HCT116 (cell line): ENCODE measurements around the gene AKAP5. TPM values are rescaled to one million over a fixed set of nuclear protein-coding genes. Genes with fewer than 3 reads are reported as not detected.

Source experiments
- ATAC-seq: fragments of 200-7000 bp; cut with Tn5 transposase; 2 replicates; pipeline ENCODE4 v1.9.1; 2020; ENCODE audit warnings: mild to moderate bottlenecking, moderate library complexity
- BruUV-seq: library from RNA; stranded (reverse); fragments of 400-500 nt; replicated peaks from 2 replicates; lab custom pipeline; 2021; lab: Mats Ljungman, UMichigan
- CTCF ChIA-PET: fragments of 300-600 bp; sonication (Branson Sonifier 250); formaldehyde crosslinking; loops from one replicate; lab custom pipeline; 2021; ENCODE audit warnings: antibody characterized with exemption; lab: Charles Lee
- POLR2A ChIA-PET: fragments of 300-600, 350-600 bp; sonication (Branson Sonifier 250); formaldehyde crosslinking; loops from one replicate; lab custom pipeline; 2021; ENCODE audit warnings: antibody characterized with exemption; lab: Charles Lee
- RAD21 ChIA-PET, 2 experiments: fragments of 300-600 bp; sonication (Branson Sonifier 250); formaldehyde crosslinking; loops; one replicate each; lab custom pipeline; 2023; ENCODE audit warnings: low total read pairs in 2 of 2; ENCODE audit not compliant: uncharacterized antibody in 2 of 2, unreplicated experiment in 2 of 2, low non-redundant PET in 1 of 2; lab: Charles Lee
- DNase-seq: peaks from one replicate; pipeline ENCODE4 v3.0.0-alpha.2; 2010; ENCODE audit warnings: low read depth, low spot score
- H2AFZ ChIP-seq: fragments of 200-600 bp; shearing (Covaris generic), sonication (generic); 2 replicates; pipeline ENCODE4 v1.6.1; 2017; ENCODE audit warnings: low read depth, mixed run types, mixed read lengths, antibody characterized with exemption, low read length; ENCODE audit not compliant: poor library complexity, severe bottlenecking
- H3K27ac ChIP-seq: 2 replicates; pipeline ENCODE4 v1.5.1; 2012; ENCODE audit warnings: low read depth, low read length
- H3K27me3 ChIP-seq: fragments of 200-600 bp; sonication (generic); 2 replicates; pipeline ENCODE4 v1.6.1; 2016; ENCODE audit warnings: mixed run types, low read length, mixed read lengths; ENCODE audit not compliant: insufficient read depth
- H3K36me3 ChIP-seq, 2 experiments: fragments of 200-500 bp in 1 of 2; fragments of 200-600 bp in 1 of 2; sonication (Bioruptor generic) in 1 of 2; sonication (generic) in 1 of 2; 2 replicates each; pipeline versions ENCODE4 v1.5.1 to v1.6.1; 2014 to 2016; ENCODE audit warnings: low read length in 2 of 2, inconsistent platforms in 1 of 2, mixed read lengths in 1 of 2, mixed run types in 1 of 2; ENCODE audit not compliant: insufficient read depth in 2 of 2, control insufficient read depth in 1 of 2
- H3K4me1 ChIP-seq, 2 experiments: fragments of 200-600 bp in 1 of 2; sonication (generic) in 1 of 2; 2 replicates each; pipeline versions ENCODE4 v1.5.1 to v1.6.1; 2012 to 2017; ENCODE audit warnings: low read length in 2 of 2, inconsistent platforms in 1 of 2, mild to moderate bottlenecking in 1 of 2, mixed read lengths in 1 of 2, mixed run types in 1 of 2, moderate library complexity in 1 of 2; ENCODE audit not compliant: insufficient read depth in 2 of 2, control insufficient read depth in 1 of 2
- H3K4me2 ChIP-seq: fragments of 200-600 bp; sonication (generic); 2 replicates; pipeline ENCODE4 v1.6.1; 2017; ENCODE audit warnings: mixed run types, low read length, mixed read lengths
- H3K4me3 ChIP-seq, 2 experiments: fragments of 200-600 bp in 1 of 2; sonication (generic) in 1 of 2; replicated peaks in 1 of 2; 2 replicates each; pipeline ENCODE4 v1.5.1; 2011 to 2016; ENCODE audit warnings: low read length in 2 of 2, control low read depth in 1 of 2, low read depth in 1 of 2, mild to moderate bottlenecking in 1 of 2, mixed read lengths in 1 of 2, mixed run types in 1 of 2
- H3K79me2 ChIP-seq: fragments of 200-600 bp; sonication (generic); 2 replicates; pipeline ENCODE4 v1.6.1; 2017; ENCODE audit warnings: mild to moderate bottlenecking, mixed run types, low read length, moderate library complexity, mixed read lengths; ENCODE audit not compliant: insufficient read depth
- H3K9ac ChIP-seq: fragments of 200-600 bp; sonication (generic); 2 replicates; pipeline ENCODE4 v1.6.1; 2016; ENCODE audit warnings: low read length, mixed read lengths
- H3K9me2 ChIP-seq: fragments of 200-600 bp; sonication (generic), shearing (Covaris generic); 2 replicates; pipeline ENCODE4 v1.6.1; 2017; ENCODE audit warnings: mixed run types, mild to moderate bottlenecking, moderate library complexity; ENCODE audit not compliant: insufficient read depth
- H3K9me3 ChIP-seq, 2 experiments: fragments of 200-500 bp in 1 of 2; fragments of 200-600 bp in 1 of 2; sonication (Bioruptor generic) in 1 of 2; sonication (generic) in 1 of 2; 2 replicates each; pipeline ENCODE4 v1.6.1; 2014 to 2017; ENCODE audit warnings: low read length in 2 of 2, mixed read lengths in 2 of 2, inconsistent platforms in 1 of 2, low read depth in 1 of 2, mild to moderate bottlenecking in 1 of 2, mixed run types in 1 of 2, moderate library complexity in 1 of 2; ENCODE audit not compliant: control insufficient read depth in 1 of 2, insufficient read depth in 1 of 2
- H4K20me1 ChIP-seq: fragments of 200-600 bp; sonication (generic), shearing (Covaris generic); 2 replicates; pipeline ENCODE4 v1.6.1; 2017; ENCODE audit warnings: mixed run types, mild to moderate bottlenecking, moderate library complexity; ENCODE audit not compliant: insufficient read depth
- ELF1 ChIP-seq: IDR thresholded peaks from 2 replicates; pipeline ENCODE4 v1.6.1; 2012; ENCODE audit warnings: low read depth, borderline replicate concordance
- EZH2 ChIP-seq: fragments of 200-600 bp; sonication (generic); IDR thresholded peaks from 2 replicates; pipeline ENCODE4 v1.6.1; 2017; ENCODE audit warnings: antibody characterized with exemption, mixed run types
- JUND ChIP-seq: IDR thresholded peaks from 2 replicates; pipeline ENCODE4 v1.6.1; 2012
- POLR2A ChIP-seq: IDR thresholded peaks from 2 replicates; pipeline ENCODE4 v1.7.0; 2011; ENCODE audit warnings: borderline replicate concordance; ENCODE audit not compliant: insufficient read depth, insufficient read length; ENCODE audit errors: extremely low read depth
- RAD21 ChIP-seq: IDR thresholded peaks from 2 replicates; pipeline ENCODE4 v1.6.1; 2012; ENCODE audit warnings: low read depth, mild to moderate bottlenecking
- REST ChIP-seq: IDR thresholded peaks from 2 replicates; pipeline ENCODE4 v1.6.1; 2012; ENCODE audit warnings: low read depth
- SIN3A ChIP-seq: IDR thresholded peaks from 2 replicates; pipeline ENCODE4 v1.6.1; 2012; ENCODE audit warnings: low read depth
- SP1 ChIP-seq: IDR thresholded peaks from 2 replicates; pipeline ENCODE4 v1.6.1; 2012; ENCODE audit warnings: low read depth
- SRF ChIP-seq: IDR thresholded peaks from 2 replicates; pipeline ENCODE4 v1.6.1; 2012; ENCODE audit warnings: low read depth
- YY1 ChIP-seq: IDR thresholded peaks from 2 replicates; pipeline ENCODE4 v1.6.1; 2011; ENCODE audit warnings: low read length, low read depth, moderate library complexity, mild to moderate bottlenecking; ENCODE audit not compliant: insufficient replicate concordance; ENCODE audit errors: extremely low read depth
- ZNF274 ChIP-seq: fragments of 200-500 bp; sonication (Bioruptor generic); IDR thresholded peaks from 2 replicates; pipeline ENCODE4 v1.6.1; 2014; ENCODE audit warnings: mild to moderate bottlenecking, low read depth, low read length, inconsistent platforms
- intact Hi-C: fragments of 100-400 bp; cut with micrococcal nuclease; formaldehyde crosslinking; loops from 2 replicates; pipeline ENCODE4 v1.10.0; 2022
- total RNA-seq: library from RNA; stranded (reverse); gene quantifications from one replicate; pipeline ENCODE4 v1.2.1, GENCODE V29; 2021; ENCODE audit not compliant: unreplicated experiment
- TF ChIP-seq, protein P1 (sequence below), 3 experiments: fragments of 200-600 bp in 1 of 3; sonication (generic) in 1 of 3; IDR thresholded peaks in 2 of 3; conservative IDR thresholded peaks in 1 of 3; 2 replicates each; pipeline ENCODE4 v1.5.1; 2012 to 2017; ENCODE audit warnings: low read depth in 2 of 3, low read length in 2 of 3, antibody characterized with exemption in 1 of 3, borderline replicate concordance in 1 of 3, control low read depth in 1 of 3, mild to moderate bottlenecking in 1 of 3, mixed read lengths in 1 of 3, mixed run types in 1 of 3, moderate library complexity in 1 of 3; ENCODE audit not compliant: insufficient read depth in 1 of 3
- TF ChIP-seq, protein P2 (sequence below): IDR thresholded peaks from 2 replicates; pipeline ENCODE4 v1.6.1; 2012

Gene AKAP5
- total RNA-seq, 1 experiment from 2014 or later: 0.54 TPM

DNA sequence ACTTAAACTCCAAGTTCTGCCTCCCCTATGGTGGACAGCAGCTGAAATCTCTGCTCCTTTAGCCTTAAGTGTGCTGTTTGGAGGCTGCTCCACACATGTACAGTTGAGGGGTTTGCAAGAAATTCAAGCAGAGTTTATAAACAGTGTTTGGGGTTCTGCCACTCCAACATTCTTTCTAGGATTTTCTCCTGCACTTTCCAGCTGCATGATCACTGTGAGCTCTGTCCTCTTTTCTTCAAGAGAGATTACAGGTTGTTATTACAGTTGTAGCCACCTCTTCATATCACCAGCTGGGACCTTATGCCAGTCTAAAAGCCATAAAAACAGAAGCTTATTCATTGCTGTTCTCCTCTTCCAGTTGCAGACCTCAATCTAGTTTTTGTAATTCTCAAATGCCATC, 30.0 kb downstream of the AKAP5 start:
- no peak for DNase-seq
- ATAC-seq: no peak
- TF ChIP-seq ELF1 (no peak), SIN3A (no peak), SRF (no peak), YY1 (no peak), REST (no peak), ZNF274 (no peak), EZH2 (no peak), SP1 (no peak), POLR2A (no peak), JUND (no peak), RAD21 (no peak)
- TF ChIP-seq, protein P1, sequence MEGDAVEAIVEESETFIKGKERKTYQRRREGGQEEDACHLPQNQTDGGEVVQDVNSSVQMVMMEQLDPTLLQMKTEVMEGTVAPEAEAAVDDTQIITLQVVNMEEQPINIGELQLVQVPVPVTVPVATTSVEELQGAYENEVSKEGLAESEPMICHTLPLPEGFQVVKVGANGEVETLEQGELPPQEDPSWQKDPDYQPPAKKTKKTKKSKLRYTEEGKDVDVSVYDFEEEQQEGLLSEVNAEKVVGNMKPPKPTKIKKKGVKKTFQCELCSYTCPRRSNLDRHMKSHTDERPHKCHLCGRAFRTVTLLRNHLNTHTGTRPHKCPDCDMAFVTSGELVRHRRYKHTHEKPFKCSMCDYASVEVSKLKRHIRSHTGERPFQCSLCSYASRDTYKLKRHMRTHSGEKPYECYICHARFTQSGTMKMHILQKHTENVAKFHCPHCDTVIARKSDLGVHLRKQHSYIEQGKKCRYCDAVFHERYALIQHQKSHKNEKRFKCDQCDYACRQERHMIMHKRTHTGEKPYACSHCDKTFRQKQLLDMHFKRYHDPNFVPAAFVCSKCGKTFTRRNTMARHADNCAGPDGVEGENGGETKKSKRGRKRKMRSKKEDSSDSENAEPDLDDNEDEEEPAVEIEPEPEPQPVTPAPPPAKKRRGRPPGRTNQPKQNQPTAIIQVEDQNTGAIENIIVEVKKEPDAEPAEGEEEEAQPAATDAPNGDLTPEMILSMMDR (IDR thresholded peaks at IDR 0.05 in 2 of 3, conservative IDR thresholded peaks at IDR 0.05 in 1 of 3; ENCODE audit: borderline replicate concordance in 1 of 3, insufficient read depth in 1 of 3, low read depth in 2 of 3, low read length in 2 of 3): no peak
- TF ChIP-seq, protein P2, sequence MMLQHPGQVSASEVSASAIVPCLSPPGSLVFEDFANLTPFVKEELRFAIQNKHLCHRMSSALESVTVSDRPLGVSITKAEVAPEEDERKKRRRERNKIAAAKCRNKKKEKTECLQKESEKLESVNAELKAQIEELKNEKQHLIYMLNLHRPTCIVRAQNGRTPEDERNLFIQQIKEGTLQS: no peak
- Histone ChIP-seq H3K79me2 (peaks cover 32% of the 10 kb centered on the region), H3K27ac (no peak overlapping the region), H3K4me2 (no peak overlapping the region), H3K27me3 (no peaks in the 10 kb centered on the region), H3K4me1 (peaks cover under 1 to 5% of the 10 kb centered on the region in 2 experiments; a peak in 2 of 4 replicates), H3K36me3 (peaks cover 8 to 9% of the 10 kb centered on the region in 2 experiments; a peak in 3 of 4 replicates), H3K9me3 (no peaks in the 10 kb centered on the region), H3K4me3 (no peak overlapping the region), H2AFZ (no peak overlapping the region), H4K20me1 (no peaks in the 10 kb centered on the region), H3K9me2 (no peaks in the 10 kb centered on the region), H3K9ac (no peak overlapping the region)
- no TSS peak for BruUV-seq
- intact Hi-C loops: no loop called here
- CTCF ChIA-PET: interaction anchor here (0.7 kb wide), 1 partner anchor 395 kb away, joined by 3 read pairs; no protein-coding TSS in a partner anchor
- RAD21 ChIA-PET: no interaction called here
- POLR2A ChIA-PET: no interaction called here
